HepG2 (cell line): ENCODE results near the gene ENTPD2. TPM values are rescaled to one million over a fixed set of nuclear protein-coding genes. Genes with fewer than 3 reads are reported as not detected.

Experiments used
- FLYWCH1 ChIP-seq: sonication (generic); formaldehyde crosslinking; IDR thresholded peaks from 2 replicates; pipeline ENCODE4 v1.8.1; 2023; ENCODE audit warnings: mild to moderate bottlenecking, missing genetic modification reagents
- HBP1 ChIP-seq: IDR thresholded peaks from 2 replicates; pipeline ENCODE4 v1.6.1; 2016; ENCODE audit warnings: low read depth, control low read depth
- HDAC6 ChIP-seq: fragments of 200-600 bp; sonication (generic); IDR thresholded peaks from 2 replicates; pipeline ENCODE4 v1.7.0; 2017; ENCODE audit warnings: mild to moderate bottlenecking, antibody characterized with exemption, low read length, low read depth
- MYC ChIP-seq: sonication (generic); formaldehyde crosslinking; IDR thresholded peaks from 2 replicates; pipeline ENCODE4 v1.9.0; 2021; ENCODE audit warnings: missing genetic modification reagents, borderline replicate concordance
- PCBP2 ChIP-seq: fragments of 200-400 bp; formaldehyde crosslinking; optimal IDR thresholded peaks from 2 replicates; pipeline ENCODE3; 2018; ENCODE audit warnings: low read length, low read depth; ENCODE audit not compliant: poor library complexity, severe bottlenecking
- POLR2A ChIP-seq, 2 experiments: IDR thresholded peaks; 2 replicates each; pipeline ENCODE4 v1.6.1; 2011; ENCODE audit warnings: low read depth in 2 of 2, low read length in 2 of 2, mild to moderate bottlenecking in 1 of 2, moderate library complexity in 1 of 2; ENCODE audit not compliant: insufficient read depth in 1 of 2
- POLR2AphosphoS2 ChIP-seq: IDR thresholded peaks from 2 replicates; pipeline ENCODE4 v1.6.1; 2011; ENCODE audit warnings: low read depth, low read length, improper control_type of control experiment
- SP1 ChIP-seq, 2 experiments: fragments of 450-650 bp in 1 of 2; sonication (generic) in 1 of 2; formaldehyde crosslinking in 1 of 2; IDR thresholded peaks; 2 replicates each; pipeline versions ENCODE4 v1.4.0 to v1.6.1; 2016 to 2020; ENCODE audit warnings: missing genetic modification reagents in 1 of 2
- TOPORS ChIP-seq: sonication (generic); formaldehyde crosslinking; IDR thresholded peaks from 2 replicates; pipeline ENCODE4 v1.8.0; 2023; ENCODE audit warnings: mild to moderate bottlenecking, missing genetic modification reagents
- UBTF ChIP-seq: sonication (generic); formaldehyde crosslinking; IDR thresholded peaks from 2 replicates; pipeline ENCODE4 v1.4.0; 2020; ENCODE audit warnings: mild to moderate bottlenecking, missing genetic modification reagents
- ZNF180 ChIP-seq: sonication (generic); formaldehyde crosslinking; IDR thresholded peaks from 2 replicates; pipeline ENCODE4 v1.4.0; 2020; ENCODE audit warnings: low read depth, missing genetic modification reagents, borderline replicate concordance
- ZNF232 ChIP-seq: sonication (generic); formaldehyde crosslinking; IDR thresholded peaks from 2 replicates; pipeline ENCODE4 v1.4.0; 2020; ENCODE audit warnings: missing genetic modification reagents, borderline replicate concordance
- ZNF331 ChIP-seq: sonication (generic); formaldehyde crosslinking; IDR thresholded peaks from 2 replicates; pipeline ENCODE4 v1.4.0; 2020; ENCODE audit warnings: missing genetic modification reagents
- ZNF432 ChIP-seq: sonication (generic); formaldehyde crosslinking; IDR thresholded peaks from 2 replicates; pipeline ENCODE4 v1.5.0; 2020; ENCODE audit warnings: missing genetic modification reagents, mild to moderate bottlenecking, borderline replicate concordance
- ZNF607 ChIP-seq: sonication (generic); formaldehyde crosslinking; IDR thresholded peaks from 2 replicates; pipeline ENCODE4 v1.5.1; 2020; ENCODE audit warnings: missing genetic modification reagents, mild to moderate bottlenecking, borderline replicate concordance
- ZSCAN22 ChIP-seq: sonication (generic); formaldehyde crosslinking; IDR thresholded peaks from 2 replicates; pipeline ENCODE4 v1.4.0; 2020; ENCODE audit warnings: mild to moderate bottlenecking, missing genetic modification reagents
- polyA plus RNA-seq, 8 experiments: library from polyadenylated mRNA; depleted of rRNA in 3 of 8; stranded (reverse) in 7 of 8; unstranded in 1 of 8; fragments of >200 nt; fragmentation: Illumina TruSeq in 4 of 8; extraction: Trizol in 4 of 8; gene quantifications; 2 replicates each; pipeline versions ENCODE4 v1.2.1 to v1.2.3, GENCODE V29; 2011 to 2016; ENCODE audit warnings: low read depth in 4 of 8, missing spikeins in 1 of 8, mixed read lengths in 1 of 8; ENCODE audit not compliant: insufficient read depth in 1 of 8
- total RNA-seq, 5 experiments: library from RNA; depleted of rRNA; stranded (reverse); fragments of >200 nt; fragmentation: Illumina TruSeq; extraction: Trizol; gene quantifications; 2 replicates each; pipeline ENCODE4 v1.2.3, GENCODE V29; 2016; ENCODE audit warnings: low read depth in 1 of 5
- TF ChIP-seq, protein P1 (sequence below): sonication (generic); formaldehyde crosslinking; IDR thresholded peaks from 2 replicates; pipeline ENCODE4 v1.4.0; 2020; ENCODE audit warnings: missing genetic modification reagents
- TF ChIP-seq, protein P2 (sequence below): IDR thresholded peaks from 2 replicates; pipeline ENCODE4 v1.6.1; 2012; ENCODE audit warnings: inconsistent platforms
- TF ChIP-seq, protein P3 (sequence below): sonication (generic); formaldehyde crosslinking; IDR thresholded peaks from 2 replicates; pipeline ENCODE4 v1.4.0; 2020; ENCODE audit warnings: mild to moderate bottlenecking, missing genetic modification reagents
- TF ChIP-seq, protein P4 (sequence below): sonication (generic); formaldehyde crosslinking; IDR thresholded peaks from 2 replicates; pipeline ENCODE4 v1.4.0; 2020; ENCODE audit warnings: missing genetic modification reagents, borderline replicate concordance

The ENTPD2 gene
- total and polyA plus RNA-seq, 2 of the 13 experiments (the other 11 are each of a cell fraction or from before 2014, with no cell fraction given): 0.95 to 3.2 TPM

DNA sequence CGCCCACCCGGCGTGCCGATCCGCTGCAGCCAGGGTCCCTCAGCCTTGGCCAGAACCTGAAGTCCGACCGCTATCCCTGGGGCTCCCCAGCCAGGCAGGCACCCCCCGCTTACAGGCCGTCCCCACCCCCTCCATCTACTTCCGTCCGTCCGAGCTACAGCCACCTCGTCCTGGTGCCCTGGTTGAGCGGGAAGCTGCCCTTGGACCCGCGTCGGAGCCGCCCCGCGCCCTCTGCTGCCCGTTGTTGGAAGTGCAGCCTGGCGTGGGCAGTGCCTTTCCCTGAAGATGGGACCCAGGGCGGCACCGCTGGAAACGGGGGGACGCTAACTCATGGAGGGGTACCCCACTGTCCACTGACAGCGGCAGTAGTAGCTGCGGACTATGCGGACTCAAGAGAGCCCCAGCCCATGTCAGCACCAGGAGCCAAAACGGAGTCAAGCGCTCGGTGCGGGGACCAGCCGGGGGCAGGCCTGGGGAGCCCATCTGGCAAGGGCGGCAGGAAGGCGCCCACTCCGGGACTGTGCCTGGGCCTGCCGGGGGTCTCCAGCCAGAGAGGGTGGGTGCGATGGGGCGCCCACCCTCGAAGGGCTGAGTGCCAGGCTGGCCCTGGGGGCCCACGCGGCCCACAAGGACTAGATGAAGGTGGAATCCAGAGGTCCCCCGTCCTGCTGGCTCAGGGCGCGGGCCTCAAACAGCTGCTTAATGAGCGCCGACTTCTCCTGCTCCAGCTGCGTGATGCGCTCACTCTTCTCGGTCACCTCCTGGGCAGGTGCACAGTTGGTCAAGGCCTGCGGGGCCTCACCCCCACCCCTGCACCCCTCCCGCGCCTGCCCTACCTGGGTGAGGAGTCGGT is 10.4 kb upstream of the ENTPD2 start (continued):
- TF ChIP-seq UBTF (peak; percentile 68), MYC (CRISPR knock-in tag) (peak; percentile 46; the same call in 1 of the 2 replicates), ZNF432 (CRISPR knock-in tag) (no peak), PCBP2 (no peak), ZNF607 (no peak), SP1 (IDR thresholded peaks at IDR 0.05) (no peak), SP1 (CRISPR knock-in tag; IDR thresholded peaks at IDR 0.05) (no peak), ZNF331 (CRISPR knock-in tag) (peak; percentile 30; the same call in 1 of the 2 replicates), ZNF180 (CRISPR knock-in tag) (no peak), ZSCAN22 (CRISPR knock-in tag) (no peak), POLR2A (IDR thresholded peaks at IDR 0.05; ENCODE audit: insufficient read depth in 1 of 2, low read depth in 2 of 2, low read length in 2 of 2) (no peak), FLYWCH1 (no peak), POLR2AphosphoS2 (no peak), HDAC6 (no peak), HBP1 (no peak), TOPORS (CRISPR knock-in tag) (no peak), ZNF232 (CRISPR knock-in tag) (no peak)
- TF ChIP-seq, protein P1, sequence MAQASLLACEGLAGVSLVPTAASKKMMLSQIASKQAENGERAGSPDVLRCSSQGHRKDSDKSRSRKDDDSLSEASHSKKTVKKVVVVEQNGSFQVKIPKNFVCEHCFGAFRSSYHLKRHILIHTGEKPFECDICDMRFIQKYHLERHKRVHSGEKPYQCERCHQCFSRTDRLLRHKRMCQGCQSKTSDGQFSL: no peak
- TF ChIP-seq, protein P2, sequence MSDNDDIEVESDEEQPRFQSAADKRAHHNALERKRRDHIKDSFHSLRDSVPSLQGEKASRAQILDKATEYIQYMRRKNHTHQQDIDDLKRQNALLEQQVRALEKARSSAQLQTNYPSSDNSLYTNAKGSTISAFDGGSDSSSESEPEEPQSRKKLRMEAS: peak; percentile 76; the same call in 1 of the 2 replicates
- TF ChIP-seq, protein P3, sequence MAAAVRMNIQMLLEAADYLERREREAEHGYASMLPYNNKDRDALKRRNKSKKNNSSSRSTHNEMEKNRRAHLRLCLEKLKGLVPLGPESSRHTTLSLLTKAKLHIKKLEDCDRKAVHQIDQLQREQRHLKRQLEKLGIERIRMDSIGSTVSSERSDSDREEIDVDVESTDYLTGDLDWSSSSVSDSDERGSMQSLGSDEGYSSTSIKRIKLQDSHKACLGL (CRISPR knock-in tag): no peak
- TF ChIP-seq, protein P4, sequence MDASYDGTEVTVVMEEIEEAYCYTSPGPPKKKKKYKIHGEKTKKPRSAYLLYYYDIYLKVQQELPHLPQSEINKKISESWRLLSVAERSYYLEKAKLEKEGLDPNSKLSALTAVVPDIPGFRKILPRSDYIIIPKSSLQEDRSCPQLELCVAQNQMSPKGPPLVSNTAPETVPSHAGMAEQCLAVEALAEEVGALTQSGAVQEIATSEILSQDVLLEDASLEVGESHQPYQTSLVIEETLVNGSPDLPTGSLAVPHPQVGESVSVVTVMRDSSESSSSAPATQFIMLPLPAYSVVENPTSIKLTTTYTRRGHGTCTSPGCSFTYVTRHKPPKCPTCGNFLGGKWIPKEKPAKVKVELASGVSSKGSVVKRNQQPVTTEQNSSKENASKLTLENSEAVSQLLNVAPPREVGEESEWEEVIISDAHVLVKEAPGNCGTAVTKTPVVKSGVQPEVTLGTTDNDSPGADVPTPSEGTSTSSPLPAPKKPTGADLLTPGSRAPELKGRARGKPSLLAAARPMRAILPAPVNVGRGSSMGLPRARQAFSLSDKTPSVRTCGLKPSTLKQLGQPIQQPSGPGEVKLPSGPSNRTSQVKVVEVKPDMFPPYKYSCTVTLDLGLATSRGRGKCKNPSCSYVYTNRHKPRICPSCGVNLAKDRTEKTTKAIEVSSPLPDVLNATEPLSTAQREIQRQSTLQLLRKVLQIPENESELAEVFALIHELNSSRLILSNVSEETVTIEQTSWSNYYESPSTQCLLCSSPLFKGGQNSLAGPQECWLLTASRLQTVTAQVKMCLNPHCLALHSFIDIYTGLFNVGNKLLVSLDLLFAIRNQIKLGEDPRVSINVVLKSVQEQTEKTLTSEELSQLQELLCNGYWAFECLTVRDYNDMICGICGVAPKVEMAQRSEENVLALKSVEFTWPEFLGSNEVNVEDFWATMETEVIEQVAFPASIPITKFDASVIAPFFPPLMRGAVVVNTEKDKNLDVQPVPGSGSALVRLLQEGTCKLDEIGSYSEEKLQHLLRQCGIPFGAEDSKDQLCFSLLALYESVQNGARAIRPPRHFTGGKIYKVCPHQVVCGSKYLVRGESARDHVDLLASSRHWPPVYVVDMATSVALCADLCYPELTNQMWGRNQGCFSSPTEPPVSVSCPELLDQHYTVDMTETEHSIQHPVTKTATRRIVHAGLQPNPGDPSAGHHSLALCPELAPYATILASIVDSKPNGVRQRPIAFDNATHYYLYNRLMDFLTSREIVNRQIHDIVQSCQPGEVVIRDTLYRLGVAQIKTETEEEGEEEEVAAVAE: no peak
